MCF 10A (cell line): Measurements from ENCODE around the gene THAP3. TPM values are rescaled to one million over a fixed set of nuclear protein-coding genes. Genes with fewer than 3 reads are reported as not detected.

Source experiments
- BruUV-seq: library from RNA; stranded (reverse); fragments of 400-500 nt; replicated peaks from 2 replicates; lab custom pipeline; 2021; lab: Mats Ljungman, UMichigan
- CTCF ChIA-PET: fragments of 300-600 bp; sonication (Branson Sonifier 250); formaldehyde crosslinking; extraction: SDS; loops from one replicate; lab custom pipeline; 2021; ENCODE audit warnings: antibody characterized with exemption, inconsistent platforms; lab: Yijun Ruan, JAX
- POLR2A ChIA-PET: fragments of 300-600, 350-650 bp; sonication (Branson Sonifier 250); formaldehyde crosslinking; extraction: SDS; loops from one replicate; lab custom pipeline; 2020; ENCODE audit warnings: antibody characterized with exemption, inconsistent platforms; lab: Yijun Ruan, JAX
- DNase-seq: peaks from one replicate; pipeline ENCODE4 v3.0.0-alpha.2; 2018; ENCODE audit not compliant: unreplicated experiment
- H3K27ac Mint-ChIP-seq: one replicate; pipeline ENCODE4 v1.8.0; 2022; ENCODE audit warnings: mild to moderate bottlenecking, low read depth, mixed read lengths; ENCODE audit not compliant: unreplicated experiment
- H3K27me3 Mint-ChIP-seq: one replicate; pipeline ENCODE4 v1.8.0; 2022; ENCODE audit warnings: mixed read lengths; ENCODE audit not compliant: insufficient read depth, unreplicated experiment
- H3K36me3 Mint-ChIP-seq: one replicate; pipeline ENCODE4 v1.8.0; 2022; ENCODE audit warnings: mild to moderate bottlenecking, moderate library complexity, mixed read lengths; ENCODE audit not compliant: insufficient read depth, unreplicated experiment
- H3K4me1 Mint-ChIP-seq: one replicate; pipeline ENCODE4 v1.8.0; 2022; ENCODE audit warnings: mixed read lengths; ENCODE audit not compliant: insufficient read depth, unreplicated experiment
- H3K4me3 Mint-ChIP-seq: one replicate; pipeline ENCODE4 v1.8.0; 2022; ENCODE audit warnings: mild to moderate bottlenecking, moderate library complexity, mixed read lengths; ENCODE audit not compliant: unreplicated experiment
- H3K9me3 Mint-ChIP-seq: one replicate; pipeline ENCODE4 v1.8.0; 2022; ENCODE audit warnings: mixed read lengths; ENCODE audit not compliant: unreplicated experiment
- CTCF ChIP-seq: fragments of 200-600 bp; IDR thresholded peaks from one replicate; pipeline ENCODE4 v1.8.0; 2022; ENCODE audit warnings: antibody characterized with exemption, mild to moderate bottlenecking; ENCODE audit not compliant: unreplicated experiment
- intact Hi-C: fragments of 100-400 bp; cut with micrococcal nuclease; formaldehyde crosslinking; loops from 2 replicates; pipeline ENCODE4 v1.14.1; 2022
- total RNA-seq: library from RNA; stranded (reverse); gene quantifications from 2 replicates; pipeline ENCODE4 v1.2.3, GENCODE V29; 2022

The THAP3 gene
- total RNA-seq, 1 experiment from 2014 or later = 14.7 TPM

- Mint-ChIP-seq H3K27ac (peak within 1 kb of the TSS; percentile 99), H3K4me1 (peaks cover 17% of the 10 kb centered on the region), H3K36me3 (peaks cover 32% of the 10 kb centered on the region), H3K4me3 (peak within 1 kb of the TSS; percentile 99), H3K9me3 (no peaks in the 10 kb centered on the region), H3K27me3 (no peaks in the 10 kb centered on the region)
- POLR2A ChIA-PET = interaction anchor here (0.9 to 7.4 kb wide), 16 partner anchors 8 to 396 kb away, joined by 3 to 103 read pairs (median 12); partner anchors contain the start of genes CAMTA1, NOL9, PHF13 and PLEKHG5
- peak; percentile 82 for DNase-seq
- CTCF ChIA-PET = interaction anchor here (0.7 to 1.8 kb wide), 2 partner anchors 13 to 208 kb away, joined by 3 to 5 read pairs; no protein-coding TSS in a partner anchor
- BruUV-seq = no TSS peak
- TF ChIP-seq CTCF = no peak
- intact Hi-C loops = loop anchor here (1.0 kb wide), 1 partner anchor 10 kb away; no protein-coding TSS in a partner anchor
Measured at GRCh38 chr1:6602669-6603237, 21.9 kb upstream of the THAP3 start, which contains the start of gene KLHL21. Gene KLHL21, minus strand, starts transcription at chr1:6602869. Its CDS starts 52 bp downstream, at chr1:6602817.

GRCh38 chr1:6603238-6603914 is 21.3 kb upstream of the THAP3 start:
- no peak for DNase-seq
- intact Hi-C loops = loop anchor here (1.0 kb wide), 1 partner anchor 9 kb away; no protein-coding TSS in a partner anchor
- POLR2A ChIA-PET = interaction anchor here (0.7 to 7.4 kb wide), 12 partner anchors 7 to 686 kb away, joined by 3 to 103 read pairs (median 12); partner anchors contain the start of genes CAMTA1, PHF13 and ZBTB48
- BruUV-seq = no TSS peak
- H3K4me3 Mint-ChIP-seq = peak overlapping the region; percentile 99
- H3K9me3 Mint-ChIP-seq = no peaks in the 10 kb centered on the region
- CTCF ChIA-PET = interaction anchor here (0.6 to 1.8 kb wide), 5 partner anchors 9 to 256 kb away, joined by 3 to 5 read pairs (median 3); no protein-coding TSS in a partner anchor
- TF ChIP-seq CTCF = no peak
- peaks cover 26% of the 10 kb centered on the region for H3K36me3 Mint-ChIP-seq
- no peaks in the 10 kb centered on the region for H3K27me3 Mint-ChIP-seq
- peaks cover 17% of the 10 kb centered on the region for H3K4me1 Mint-ChIP-seq
- H3K27ac Mint-ChIP-seq = peak overlapping the region; percentile 57

GRCh38 chr1:6603915-6604558 is 20.6 kb upstream of the THAP3 start:
- no peak for TF ChIP-seq CTCF
- DNase-seq = no peak
- no peaks in the 10 kb centered on the region for H3K27me3 Mint-ChIP-seq
- ChIA-PET POLR2A (interaction anchor here (0.7 to 7.4 kb wide), 12 partner anchors 7 to 687 kb away, joined by 3 to 103 read pairs (median 12); partner anchors contain the start of genes CAMTA1, PHF13 and ZBTB48), CTCF (interaction anchor here (0.6 to 1.8 kb wide), 4 partner anchors 8 to 256 kb away, joined by 3 to 5 read pairs (median 3); no protein-coding TSS in a partner anchor)
- peak overlapping the region; percentile 57 for H3K27ac Mint-ChIP-seq
- no TSS peak for BruUV-seq
- peaks cover 11% of the 10 kb centered on the region for H3K4me1 Mint-ChIP-seq
- peaks cover 19% of the 10 kb centered on the region for H3K36me3 Mint-ChIP-seq
- H3K4me3 Mint-ChIP-seq = peak overlapping the region; percentile 99
- intact Hi-C loops = loop anchor here (1.0 kb wide), 1 partner anchor 8 kb away; no protein-coding TSS in a partner anchor
- no peaks in the 10 kb centered on the region for H3K9me3 Mint-ChIP-seq
